Left lung (tissue), 10 donors: ENCODE measurements around the gene CARS2. TPM values are rescaled to one million over a fixed set of nuclear protein-coding genes. Genes with fewer than 3 reads are reported as not detected.

Experiments used
- ATAC-seq: fragments of 200-7000 bp; cut with Tn5 transposase; one replicate; pipeline ENCODE4 v1.9.1; 2020; ENCODE audit warnings: moderate library complexity
- DNase-seq, 4 donors: peaks; one replicate each; pipeline ENCODE4 v3.0.0-alpha.2; 2013 to 2020
- H3K27ac ChIP-seq, 2 donors: fragments of 200-600 bp; sonication (generic) in 1 of 2; one replicate each; pipeline versions ENCODE4 v1.5.0 to v1.8.0; 2020 to 2021
- H3K27me3 ChIP-seq, 2 donors: fragments of 200-600 bp; sonication (generic) in 1 of 2; one replicate each; pipeline versions ENCODE4 v1.5.0 to v1.8.0; 2020 to 2021
- H3K36me3 ChIP-seq, 2 donors: fragments of 200-600 bp; sonication (generic) in 1 of 2; one replicate each; pipeline versions ENCODE4 v1.5.0 to v1.8.0; 2020 to 2021
- H3K4me1 ChIP-seq, 2 donors: fragments of 200-600 bp; one replicate each; pipeline ENCODE4 v1.8.0; 2021
- H3K4me3 ChIP-seq, 2 donors: fragments of 200-600 bp; sonication (generic) in 1 of 2; one replicate each; pipeline versions ENCODE4 v1.5.0 to v1.8.0; 2020 to 2021; ENCODE audit warnings: mild to moderate bottlenecking in 1 of 2
- H3K9me3 ChIP-seq, 2 donors: fragments of 200-600 bp; sonication (generic) in 1 of 2; one replicate each; pipeline versions ENCODE4 v1.5.0 to v1.8.0; 2020 to 2021
- CTCF ChIP-seq, 2 donors: fragments of 200-600 bp; sonication (generic) in 1 of 2; IDR thresholded peaks; one replicate each; pipeline versions ENCODE4 v1.5.0 to v1.8.0; 2021; ENCODE audit warnings: antibody characterized with exemption in 2 of 2
- intact Hi-C, 2 donors: fragments of 100-400 bp; cut with DNase I; formaldehyde crosslinking; loops; one replicate each; pipeline versions ENCODE4 v1.11.2 to v1.14.2; 2022
- polyA plus RNA-seq, 6 donors: library from polyadenylated mRNA; unstranded; fragments of 120-200 nt; gene quantifications; one replicate each; pipeline ENCODE4 v1.2.1, GENCODE V29; 2013; ENCODE audit not compliant: insufficient read length in 6 of 6
- total RNA-seq, 2 donors: library from RNA; stranded (reverse); fragmentation: NEBNext Ultra II Directional; extraction: Animal tissue kit (Norgen Biotek cat#: 25700); gene quantifications; one replicate each; pipeline ENCODE4 v1.2.1, GENCODE V29; 2021
- donor health status: DM: no; HTN: yes; CAD: no.
- donor health status: DM: no; HTN: no; CAD: no.

Gene CARS2
- total and polyA plus RNA-seq, 8 donors = 61.9 to 79.8 (median 71.3) TPM

GRCh38 chr13:110592665-110593064 lies 113.3 kb downstream of the CARS2 start:
- H3K9me3 ChIP-seq = no peaks in the 10 kb centered on the region
- intact Hi-C loops = loop anchor here in 1 of 2 donors (10.0 kb wide), 1 partner anchor 222 kb away; no protein-coding TSS in a partner anchor
- ATAC-seq = no peak
- no peak overlapping the region for H3K27ac ChIP-seq
- DNase-seq = no peak
- no peak for TF ChIP-seq CTCF (IDR thresholded peaks at IDR 0.05)
- no peaks in the 10 kb centered on the region for H3K27me3 ChIP-seq
- H3K4me1 ChIP-seq = peaks cover 0 to 6% of the 10 kb centered on the region in 2 donors
- no peaks in the 10 kb centered on the region for H3K36me3 ChIP-seq
- H3K4me3 ChIP-seq = no peak overlapping the region

Other genes with a start within 250 kb of the CARS2 start
- gene RAB20, start 144.4 kb downstream of the CARS2 start, total RNA-seq = 10 to 100 TPM; 36.2 to 42.4 TPM
- 10 to 100 TPM; 20.1 to 23.1 (median 21.0) TPM for gene RAB20, start 144.4 kb downstream of the CARS2 start, polyA plus RNA-seq
- gene NAXD, start 90.6 kb downstream of the CARS2 start, total RNA-seq = 10 to 100 TPM; 25.3 to 35.5 TPM
- 10 to 100 TPM; 36.9 to 41.1 (median 39.5) TPM for gene NAXD, start 90.6 kb downstream of the CARS2 start, polyA plus RNA-seq
- 10 to 100 TPM in 1 of 2 donors, 1 to 10 TPM in 1; 9.3 to 10.9 TPM for gene ING1, start 7.6 kb upstream of the CARS2 start, total RNA-seq
- gene ING1, start 7.6 kb upstream of the CARS2 start, polyA plus RNA-seq = 10 to 100 TPM; 19.4 to 24.3 (median 23.2) TPM
- gene ANKRD10, start 209.0 kb upstream of the CARS2 start, total RNA-seq = 100 to 1,000 TPM; 101 to 110 TPM
- gene ANKRD10, start 209.0 kb upstream of the CARS2 start, polyA plus RNA-seq = 100 to 1,000 TPM; 351 to 489 (median 438) TPM